Measurements from ENCODE around the gene CD274.

DNA sequence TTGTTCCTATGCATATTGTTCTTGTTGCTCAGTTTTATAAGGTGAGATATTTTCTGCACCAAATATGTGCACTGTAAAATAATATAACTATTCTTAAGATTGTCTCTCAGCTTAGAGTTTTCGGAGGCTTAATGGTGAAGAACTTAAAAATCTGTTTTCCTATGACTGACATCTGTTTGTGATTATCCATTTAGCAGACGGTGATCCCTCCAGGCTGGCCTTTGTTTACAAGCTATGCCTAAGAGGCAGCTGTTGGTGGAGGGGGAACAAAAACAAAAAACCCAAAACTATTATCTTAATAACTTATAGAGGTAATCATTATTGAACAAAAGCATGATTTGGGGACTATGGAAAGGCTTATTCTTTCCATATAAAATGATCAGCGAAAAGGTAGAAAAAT, 60.6 kb downstream of the CD274 start:
- no peak for TF ChIP-seq POLR2A (IDR thresholded peaks at IDR 0.05)
- TF ChIP-seq, protein P1, sequence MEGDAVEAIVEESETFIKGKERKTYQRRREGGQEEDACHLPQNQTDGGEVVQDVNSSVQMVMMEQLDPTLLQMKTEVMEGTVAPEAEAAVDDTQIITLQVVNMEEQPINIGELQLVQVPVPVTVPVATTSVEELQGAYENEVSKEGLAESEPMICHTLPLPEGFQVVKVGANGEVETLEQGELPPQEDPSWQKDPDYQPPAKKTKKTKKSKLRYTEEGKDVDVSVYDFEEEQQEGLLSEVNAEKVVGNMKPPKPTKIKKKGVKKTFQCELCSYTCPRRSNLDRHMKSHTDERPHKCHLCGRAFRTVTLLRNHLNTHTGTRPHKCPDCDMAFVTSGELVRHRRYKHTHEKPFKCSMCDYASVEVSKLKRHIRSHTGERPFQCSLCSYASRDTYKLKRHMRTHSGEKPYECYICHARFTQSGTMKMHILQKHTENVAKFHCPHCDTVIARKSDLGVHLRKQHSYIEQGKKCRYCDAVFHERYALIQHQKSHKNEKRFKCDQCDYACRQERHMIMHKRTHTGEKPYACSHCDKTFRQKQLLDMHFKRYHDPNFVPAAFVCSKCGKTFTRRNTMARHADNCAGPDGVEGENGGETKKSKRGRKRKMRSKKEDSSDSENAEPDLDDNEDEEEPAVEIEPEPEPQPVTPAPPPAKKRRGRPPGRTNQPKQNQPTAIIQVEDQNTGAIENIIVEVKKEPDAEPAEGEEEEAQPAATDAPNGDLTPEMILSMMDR (IDR thresholded peaks at IDR 0.05): no peak
- TF ChIP-seq EP300 (IDR thresholded peaks at IDR 0.05): no peak

Measured in stomach (tissue), 4 donors.